Endothelial cell of umbilical vein (primary cell): Measurements from ENCODE around the gene RNF133. TPM values are rescaled to one million over a fixed set of nuclear protein-coding genes. Genes with fewer than 3 reads are reported as not detected.

Experiments used
- BruUV-seq: library from RNA; stranded (reverse); fragments of 400-500 nt; replicated peaks from 2 replicates; lab custom pipeline; 2021; lab: Mats Ljungman, UMichigan
- CTCF ChIA-PET: fragments of 300-600, 350-600 bp; sonication (Branson Sonifier 250); formaldehyde crosslinking; loops from one replicate; lab custom pipeline; 2021; ENCODE audit warnings: antibody characterized with exemption, inconsistent platforms; lab: Charles Lee
- POLR2A ChIA-PET: fragments of 300-600, 350-600 bp; sonication (Branson Sonifier 250); formaldehyde crosslinking; loops from one replicate; lab custom pipeline; 2021; ENCODE audit warnings: antibody characterized with exemption, inconsistent platforms; lab: Charles Lee
- DNase-seq: peaks from one replicate; pipeline ENCODE4 v3.0.0-alpha.2; 2011; ENCODE audit warnings: low read depth, low spot score
- FAIRE-seq: peaks from 2 replicates; lab custom pipeline; 2011; peaks lifted over from hg19 to GRCh38; lab: Jason Lieb, UNC
- H2AFZ ChIP-seq: 2 replicates; pipeline ENCODE4 v1.6.0; 2012; ENCODE audit warnings: low read depth, low read length, control low read depth, inconsistent platforms
- H3K27ac ChIP-seq: 2 replicates; pipeline ENCODE4 v1.5.1; 2011; ENCODE audit warnings: low read depth, mild to moderate bottlenecking, control low read depth, low read length, moderate library complexity; ENCODE audit not compliant: insufficient read depth
- H3K27me3 ChIP-seq, 2 experiments: 2 replicates each; pipeline versions ENCODE4 v1.6.0 to v1.6.1; 2011; ENCODE audit warnings: low read length in 2 of 2, mixed read lengths in 1 of 2; ENCODE audit not compliant: control insufficient read depth in 2 of 2, insufficient read depth in 2 of 2
- H3K36me3 ChIP-seq, 2 experiments: 2 replicates in 1 of 2; 3 replicates in 1 of 2; pipeline ENCODE4 v1.5.1; 2011; ENCODE audit warnings: low read length in 2 of 2, mild to moderate bottlenecking in 1 of 2, moderate library complexity in 1 of 2; ENCODE audit not compliant: control insufficient read depth in 2 of 2, insufficient read depth in 2 of 2; ENCODE audit errors: extremely low read depth in 1 of 2
- H3K4me1 ChIP-seq: 3 replicates; pipeline ENCODE4 v1.5.1; 2011; ENCODE audit warnings: mild to moderate bottlenecking, low read length; ENCODE audit not compliant: control insufficient read depth, insufficient read depth; ENCODE audit errors: extremely low read depth
- H3K4me2 ChIP-seq: 2 replicates; pipeline ENCODE4 v1.6.1; 2011; ENCODE audit warnings: low read length, control low read depth, mixed read lengths; ENCODE audit not compliant: insufficient read depth
- H3K4me3 ChIP-seq, 3 experiments: fragments of 200-600 bp in 1 of 3; sonication (generic), shearing (Covaris generic) in 1 of 3; replicated peaks in 1 of 3; 2 replicates each; pipeline ENCODE4 v1.5.1; 2011 to 2016; ENCODE audit warnings: control low read depth in 3 of 3, low read length in 3 of 3, mild to moderate bottlenecking in 2 of 3, inconsistent platforms in 1 of 3, low read depth in 1 of 3, moderate library complexity in 1 of 3; ENCODE audit not compliant: insufficient read depth in 1 of 3
- H3K79me2 ChIP-seq: 2 replicates; pipeline ENCODE4 v1.6.0; 2012; ENCODE audit warnings: low read length, inconsistent platforms; ENCODE audit not compliant: control insufficient read depth, insufficient read depth
- H3K9ac ChIP-seq: replicated peaks from 2 replicates; pipeline ENCODE3; 2011; ENCODE audit warnings: low read length, control low read depth; ENCODE audit not compliant: insufficient read depth; ENCODE audit errors: extremely low read depth
- H3K9me1 ChIP-seq: replicated peaks from 3 replicates; pipeline ENCODE4 v1.6.0; 2011; ENCODE audit warnings: mild to moderate bottlenecking, low read length; ENCODE audit not compliant: control insufficient read depth, insufficient read depth; ENCODE audit errors: extremely low read depth
- H3K9me3 ChIP-seq: replicated peaks from 2 replicates; pipeline ENCODE4 v1.5.1; 2012; ENCODE audit warnings: low read length, inconsistent platforms; ENCODE audit not compliant: control insufficient read depth, insufficient read depth
- H4K20me1 ChIP-seq: replicated peaks from 2 replicates; pipeline ENCODE3; 2011; ENCODE audit warnings: mild to moderate bottlenecking, low read length; ENCODE audit not compliant: control insufficient read depth, insufficient read depth; ENCODE audit errors: extremely low read depth
- CTCF ChIP-seq, 2 donors: IDR thresholded peaks; 1 replicate in 1 of 2; 2 replicates in 1 of 2; pipeline ENCODE4 v1.5.1; 2011; ENCODE audit warnings: low read length in 2 of 2, mild to moderate bottlenecking in 2 of 2, moderate library complexity in 2 of 2, control low read depth in 1 of 2, inconsistent platforms in 1 of 2, low read depth in 1 of 2; ENCODE audit not compliant: insufficient read depth in 1 of 2; ENCODE audit errors: extremely low read depth in 1 of 2
- EZH2 ChIP-seq: IDR thresholded peaks from 2 replicates; pipeline ENCODE4 v1.6.1; 2012; ENCODE audit warnings: borderline replicate concordance, low read depth, mild to moderate bottlenecking, moderate library complexity, low read length, inconsistent platforms; ENCODE audit not compliant: severe bottlenecking
- FOS ChIP-seq: IDR thresholded peaks from 2 replicates; pipeline ENCODE4 v1.6.1; 2011; ENCODE audit warnings: mild to moderate bottlenecking, low read length, moderate library complexity, borderline replicate concordance; ENCODE audit not compliant: insufficient read depth
- GATA2 ChIP-seq: IDR thresholded peaks from 2 replicates; pipeline ENCODE4 v1.7.0; 2011; ENCODE audit warnings: low read depth, mild to moderate bottlenecking, moderate library complexity, mixed read lengths, low read length; ENCODE audit not compliant: insufficient read length, insufficient read depth
- JUN ChIP-seq: IDR thresholded peaks from 2 replicates; pipeline ENCODE4 v1.6.1; 2011; ENCODE audit warnings: borderline replicate concordance, low read depth; ENCODE audit not compliant: insufficient read length, insufficient read depth
- MAX ChIP-seq: IDR thresholded peaks from 2 replicates; pipeline ENCODE4 v1.6.1; 2011; ENCODE audit not compliant: insufficient read depth, insufficient read length
- MYC ChIP-seq: IDR thresholded peaks from one replicate; pipeline ENCODE4 v1.6.1; 2011; ENCODE audit warnings: mild to moderate bottlenecking, low read depth, low read length
- POLR2A ChIP-seq: IDR thresholded peaks from 2 replicates; pipeline ENCODE4 v1.6.1; 2012; ENCODE audit warnings: low read depth, mild to moderate bottlenecking, control low read depth, low read length
- POLR2AphosphoS5 ChIP-seq: IDR thresholded peaks from 2 replicates; pipeline ENCODE4 v1.6.1; 2012; ENCODE audit warnings: low read depth, mild to moderate bottlenecking, control low read depth, low read length, moderate library complexity; ENCODE audit not compliant: insufficient read depth
- dilution Hi-C: fragments of 300-500 bp; cut with MboI; formaldehyde crosslinking; loops from one replicate; pipeline ENCODE4 v1.15.0; 2019; ENCODE audit warnings: low sequenced_read_pairs; ENCODE audit not compliant: extremely low pct_ligation_motif_present
- intact Hi-C: fragments of 100-400 bp; cut with micrococcal nuclease; formaldehyde crosslinking; loops from one replicate; pipeline ENCODE4 v1.10.0; 2022
- polyA plus RNA-seq, 4 experiments: library from polyadenylated mRNA; depleted of rRNA in 3 of 4; stranded (reverse) in 3 of 4; unstranded in 1 of 4; fragments of >200 nt; gene quantifications; 2 replicates each; pipeline versions ENCODE4 v1.2.1 to v1.2.3, GENCODE V29; 2011 to 2012; ENCODE audit warnings: missing spikeins in 1 of 4
- total RNA-seq: library from RNA; stranded (reverse); gene quantifications from 2 replicates; pipeline ENCODE4 v1.2.3, GENCODE V29; 2021

Gene RNF133
- total and polyA plus RNA-seq, 2 donors (not counting 3 experiments of a cell fraction or from before 2014, with no cell fraction given), result 0.93 TPM; not detected in 1

DNA sequence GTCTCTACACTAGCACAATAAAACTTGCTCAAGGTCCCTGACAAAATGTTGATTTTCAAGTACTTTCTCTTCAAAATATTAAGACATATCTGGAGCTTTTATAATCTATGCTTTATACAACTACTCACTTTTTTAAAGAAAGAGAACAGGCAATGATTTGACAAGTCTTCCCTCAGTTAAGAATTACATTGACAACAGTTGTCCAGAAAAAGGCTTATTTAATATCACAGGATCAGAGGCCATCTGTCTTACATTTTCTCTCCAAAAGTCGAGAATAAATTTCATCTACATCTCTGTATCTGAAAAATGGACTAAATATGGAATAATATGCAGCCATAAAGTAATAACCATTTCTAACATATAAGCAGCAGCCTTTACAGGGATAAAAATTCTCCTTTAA is 12.0 kb upstream of the RNF133 start:
- dilution Hi-C loops (no loop called here), intact Hi-C loops (no loop called here)
- POLR2A ChIA-PET, result no interaction called here
- Histone ChIP-seq H3K4me2 (no peak overlapping the region), H3K9me3 (no peaks in the 10 kb centered on the region), H3K4me1 (no peaks in the 10 kb centered on the region), H4K20me1 (no peaks in the 10 kb centered on the region), H3K36me3 (no peaks in the 10 kb centered on the region), H3K79me2 (no peaks in the 10 kb centered on the region), H3K4me3 (no peak overlapping the region), H3K27ac (no peak overlapping the region), H2AFZ (no peak overlapping the region), H3K9ac (no peak overlapping the region), H3K9me1 (no peaks in the 10 kb centered on the region), H3K27me3 (no peaks in the 10 kb centered on the region)
- TF ChIP-seq MAX (no peak), POLR2AphosphoS5 (no peak), MYC (no peak), JUN (no peak), POLR2A (no peak), CTCF (IDR thresholded peaks at IDR 0.05; ENCODE audit: extremely low read depth in 1 of 2, insufficient read depth in 1 of 2, low read depth in 1 of 2, low read length in 2 of 2) (no peak), GATA2 (no peak), FOS (no peak), EZH2 (no peak)
- BruUV-seq, result no TSS peak
- no peak for DNase-seq
- CTCF ChIA-PET, result no interaction called here
- no peak for FAIRE-seq
